ENCODE results near the gene PPP4R3A. TPM values are rescaled to one million over a fixed set of nuclear protein-coding genes. Genes with fewer than 3 reads are reported as not detected.
"Not testable (repeated sequence)": the region's sequence is repeated elsewhere in the genome, so short reads cannot be mapped to it uniquely, and the experiment has no call there.

Gene PPP4R3A
- total and polyA plus RNA-seq, 12 donors = 28.1 to 69.2 (median 52.6) TPM

GRCh38 chr14:91548108-91548507, 38.0 kb upstream of the PPP4R3A start:
- DNase-seq = no peak
- intact Hi-C loops (cut with DNase I) = no loop called here
- TF ChIP-seq CTCF (IDR thresholded peaks at IDR 0.05) (no peak), POLR2A (IDR thresholded peaks at IDR 0.05) (no peak)
- Histone ChIP-seq H3K9me3 (replicated peaks in 1 of 3) (no peaks in the 10 kb centered on the region), H3K36me3 (replicated peaks in 1 of 2) (no peaks in the 10 kb centered on the region), H3K4me3 (no peak overlapping the region), H3K27me3 (peaks cover 14% of the 10 kb centered on the region), H3K4me1 (replicated peaks in 1 of 2) (no peaks in the 10 kb centered on the region), H3K27ac (no peak overlapping the region)
- WGBS, 4 donors = 81 to 94% (median 84%) methylated on average over 2 to 3 of the region's 3 CpGs

GRCh38 chr14:91545946-91546716, 36.0 kb upstream of the PPP4R3A start:
- H3K27me3 ChIP-seq = peaks cover 5% of the 10 kb centered on the region
- no peak overlapping the region for H3K4me3 ChIP-seq
- WGBS, 4 donors = 71 to 75% (median 72%) methylated on average over 5 of the region's 5 CpGs
- H3K27ac ChIP-seq = no peak overlapping the region
- no peaks in the 10 kb centered on the region for H3K9me3 ChIP-seq (replicated peaks in 1 of 3)
- TF ChIP-seq CTCF (IDR thresholded peaks at IDR 0.05) = no peak
- no peak for TF ChIP-seq POLR2A (IDR thresholded peaks at IDR 0.05)
- no peaks in the 10 kb centered on the region for H3K4me1 ChIP-seq (replicated peaks in 1 of 2)
- intact Hi-C loops (cut with DNase I) = no loop called here
- DNase-seq = no peak
- H3K36me3 ChIP-seq (replicated peaks in 1 of 2) = no peaks in the 10 kb centered on the region

- TF ChIP-seq POLR2A (IDR thresholded peaks at IDR 0.05) (no peak), CTCF (IDR thresholded peaks at IDR 0.05) (no peak)
Observed at GRCh38 chr14:91545204-91545603, 35.1 kb upstream of the PPP4R3A start.

GRCh38 chr14:91536327-91536726, 26.2 kb upstream of the PPP4R3A start:
- no peaks in the 10 kb centered on the region for H3K9me3 ChIP-seq (replicated peaks in 1 of 3)
- H3K27ac ChIP-seq = no peak overlapping the region
- intact Hi-C loops (cut with DNase I) = no loop called here
- no peaks in the 10 kb centered on the region for H3K4me1 ChIP-seq (replicated peaks in 1 of 2)
- TF ChIP-seq POLR2A (IDR thresholded peaks at IDR 0.05) (no peak), CTCF (IDR thresholded peaks at IDR 0.05) (no peak)
- WGBS, 4 donors = 84 to 100% (median 87%) methylated on average over 3 of the region's 3 CpGs
- DNase-seq = no peak
- H3K36me3 ChIP-seq (replicated peaks in 1 of 2) = no peaks in the 10 kb centered on the region
- H3K27me3 ChIP-seq = no peaks in the 10 kb centered on the region
- H3K4me3 ChIP-seq = no peak overlapping the region

More at GRCh38 chr14:91545204-91545603, 35.1 kb upstream of the PPP4R3A start:
- H3K9me3 ChIP-seq (replicated peaks in 1 of 3) = no peaks in the 10 kb centered on the region
- no peak overlapping the region for H3K27ac ChIP-seq
- H3K4me1 ChIP-seq (replicated peaks in 1 of 2) = no peaks in the 10 kb centered on the region
- no peaks in the 10 kb centered on the region for H3K36me3 ChIP-seq (replicated peaks in 1 of 2)
- H3K4me3 ChIP-seq = no peak overlapping the region
- H3K27me3 ChIP-seq = peaks cover 5% of the 10 kb centered on the region
- DNase-seq = no peak
- intact Hi-C loops (cut with DNase I) = no loop called here

GRCh38 chr14:91534059-91534458, 23.9 kb upstream of the PPP4R3A start:
- H3K4me1 ChIP-seq (replicated peaks in 1 of 2); H3K4me3 ChIP-seq; DNase-seq; H3K27me3 ChIP-seq; H3K9me3 ChIP-seq (replicated peaks in 1 of 3); intact Hi-C loops (cut with DNase I); H3K36me3 ChIP-seq (replicated peaks in 1 of 2); H3K27ac ChIP-seq: not testable (repeated sequence)
- 64 to 83% (median 75%) methylated on average over 5 of the region's 5 CpGs for WGBS, 4 donors

Measured in adrenal gland (tissue), 12 donors.